GM12878 (cell line): ENCODE data around the gene MXD1.

ENCODE experiments used
- CEBPB ChIP-seq, 2 experiments: fragments of 150-350 bp in 1 of 2; IDR thresholded peaks; 2 replicates each; pipeline ENCODE4 v1.6.1; 2012 to 2014; ENCODE audit warnings: low read depth in 2 of 2, low read length in 2 of 2, borderline replicate concordance in 1 of 2, inconsistent platforms in 1 of 2
- CREB1 ChIP-seq: IDR thresholded peaks from 2 replicates; pipeline ENCODE4 v1.6.1; 2012; ENCODE audit warnings: low read depth, mild to moderate bottlenecking, inconsistent platforms
- CTCF ChIP-seq, 3 experiments: IDR thresholded peaks in 2 of 3; conservative IDR thresholded peaks in 1 of 3; 2 replicates each; pipeline ENCODE4 v1.5.1; 2011; ENCODE audit warnings: low read depth in 3 of 3, low read length in 3 of 3, mild to moderate bottlenecking in 3 of 3, control low read depth in 2 of 3, moderate library complexity in 2 of 3, inconsistent platforms in 1 of 3, mixed read lengths in 1 of 3; ENCODE audit not compliant: control insufficient read depth in 2 of 3, insufficient read depth in 1 of 3; ENCODE audit errors: extremely low read depth in 1 of 3
- KDM1A ChIP-seq: fragments of 200-600 bp; sonication (generic); IDR thresholded peaks from 2 replicates; pipeline ENCODE4 v1.6.1; 2016; ENCODE audit warnings: borderline replicate concordance
- POLR2AphosphoS5 ChIP-seq: IDR thresholded peaks from 2 replicates; pipeline ENCODE4 v1.6.1; 2011; ENCODE audit warnings: mild to moderate bottlenecking, low read length, inconsistent platforms
- SPI1 ChIP-seq: IDR thresholded peaks from 2 replicates; pipeline ENCODE4 v1.6.1; 2011; ENCODE audit warnings: low read depth, mild to moderate bottlenecking, low read length, moderate library complexity, borderline replicate concordance; ENCODE audit not compliant: insufficient read depth
- ZBED1 ChIP-seq: IDR thresholded peaks from 2 replicates; pipeline ENCODE4 v1.6.1; 2016; ENCODE audit warnings: borderline replicate concordance

- TF ChIP-seq POLR2AphosphoS5 (no peak), CTCF (IDR thresholded peaks at IDR 0.05 in 2 of 3, conservative IDR thresholded peaks at IDR 0.05 in 1 of 3; ENCODE audit: control insufficient read depth in 2 of 3, extremely low read depth in 1 of 3, insufficient read depth in 1 of 3, low read depth in 3 of 3, low read length in 3 of 3) (no peak), CEBPB (IDR thresholded peaks at IDR 0.05; ENCODE audit: borderline replicate concordance in 1 of 2, low read depth in 2 of 2, low read length in 2 of 2) (no peak), ZBED1 (no peak), SPI1 (no peak), KDM1A (no peak), CREB1 (no peak)
Measured at GRCh38 chr2:69955029-69955428, 40.1 kb downstream of the MXD1 start.
